ENCODE results near the gene WDR82.

Gene WDR82

DNA sequence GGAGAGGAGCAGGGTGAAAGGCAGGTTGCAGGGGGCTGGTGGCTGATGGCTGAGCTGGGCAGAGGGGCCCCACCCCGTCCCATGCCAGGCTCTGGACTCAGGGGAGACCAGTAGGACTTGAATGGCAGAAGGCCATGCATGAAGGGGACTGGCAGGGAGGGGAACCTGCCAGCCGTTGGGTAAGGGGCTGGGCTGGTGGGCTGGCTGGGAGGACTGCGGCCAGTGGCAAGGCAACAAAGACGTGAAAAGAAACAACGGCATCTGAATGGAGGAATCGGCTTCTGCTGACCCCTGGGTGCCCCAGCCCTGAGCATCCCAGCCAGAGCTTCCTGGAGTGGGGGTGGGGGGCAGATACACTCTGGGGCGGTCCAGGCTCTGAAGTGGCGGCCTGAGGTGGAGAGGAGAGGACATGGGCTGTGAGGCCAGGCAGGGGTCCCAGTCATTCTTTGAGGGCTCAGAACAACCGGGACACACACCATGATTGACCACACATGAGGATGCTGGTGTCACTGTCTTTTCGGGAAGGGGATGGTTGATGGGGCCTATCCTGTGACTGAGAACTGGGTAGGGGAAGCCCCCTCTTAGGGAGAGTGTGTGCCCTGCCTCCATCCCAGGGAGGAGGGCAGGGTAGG, 20.9 kb upstream of the WDR82 start:
- DNase-seq (ENCODE audit: low read depth) = no peak
- TF ChIP-seq, protein P1, sequence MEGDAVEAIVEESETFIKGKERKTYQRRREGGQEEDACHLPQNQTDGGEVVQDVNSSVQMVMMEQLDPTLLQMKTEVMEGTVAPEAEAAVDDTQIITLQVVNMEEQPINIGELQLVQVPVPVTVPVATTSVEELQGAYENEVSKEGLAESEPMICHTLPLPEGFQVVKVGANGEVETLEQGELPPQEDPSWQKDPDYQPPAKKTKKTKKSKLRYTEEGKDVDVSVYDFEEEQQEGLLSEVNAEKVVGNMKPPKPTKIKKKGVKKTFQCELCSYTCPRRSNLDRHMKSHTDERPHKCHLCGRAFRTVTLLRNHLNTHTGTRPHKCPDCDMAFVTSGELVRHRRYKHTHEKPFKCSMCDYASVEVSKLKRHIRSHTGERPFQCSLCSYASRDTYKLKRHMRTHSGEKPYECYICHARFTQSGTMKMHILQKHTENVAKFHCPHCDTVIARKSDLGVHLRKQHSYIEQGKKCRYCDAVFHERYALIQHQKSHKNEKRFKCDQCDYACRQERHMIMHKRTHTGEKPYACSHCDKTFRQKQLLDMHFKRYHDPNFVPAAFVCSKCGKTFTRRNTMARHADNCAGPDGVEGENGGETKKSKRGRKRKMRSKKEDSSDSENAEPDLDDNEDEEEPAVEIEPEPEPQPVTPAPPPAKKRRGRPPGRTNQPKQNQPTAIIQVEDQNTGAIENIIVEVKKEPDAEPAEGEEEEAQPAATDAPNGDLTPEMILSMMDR (IDR thresholded peaks at IDR 0.05; ENCODE audit: insufficient read depth, low read depth, low read length, missing control alignments) = no peak
- no peak overlapping the region for H3K4me3 ChIP-seq (ENCODE audit: low read depth, low read length)

DNA sequence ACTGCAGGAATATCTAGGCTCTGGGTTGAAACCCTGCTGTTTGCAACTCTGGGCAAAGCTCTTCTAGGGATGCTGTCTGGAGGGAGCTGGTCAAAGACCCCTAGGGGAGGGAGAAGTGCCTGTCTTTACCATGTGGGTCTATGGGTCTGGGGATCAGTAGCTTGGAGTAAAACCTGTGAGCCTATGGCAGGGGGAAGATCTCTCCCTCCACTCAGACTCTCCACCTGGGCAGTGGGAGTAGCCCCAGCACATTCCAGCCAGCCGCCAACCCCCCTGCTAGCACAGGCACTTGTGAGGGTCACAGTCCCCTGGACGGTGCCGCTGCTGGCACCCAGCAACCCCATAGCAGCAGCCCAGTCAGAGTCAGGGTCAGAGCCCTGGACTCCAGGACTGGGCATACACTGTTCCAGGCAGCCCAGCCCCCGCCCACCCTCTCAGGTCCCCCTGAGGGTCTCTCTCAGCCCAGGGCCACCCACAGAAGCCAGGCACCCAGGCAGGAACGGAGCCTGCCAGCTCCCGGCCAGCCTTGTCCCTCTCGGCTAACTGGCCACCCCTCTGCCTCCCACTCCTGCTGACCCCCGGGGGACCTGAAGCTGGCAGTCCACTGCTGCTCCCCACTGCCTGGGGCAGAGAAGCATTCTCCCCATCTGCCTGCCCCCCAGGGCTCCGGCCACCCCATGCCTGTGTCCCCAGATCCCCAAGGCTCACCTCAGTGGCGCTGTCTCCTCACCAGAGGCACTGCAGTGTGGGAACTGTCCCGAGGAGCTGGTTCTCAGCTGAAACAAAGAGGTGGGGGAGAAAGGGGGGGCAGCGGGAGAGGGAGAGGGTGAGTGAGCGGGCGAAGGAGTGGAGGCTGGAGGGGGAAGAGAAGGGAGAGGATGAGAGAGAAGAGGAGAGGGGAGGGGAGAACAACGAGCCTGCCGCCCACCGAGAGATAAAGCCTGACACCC, 20.0 kb upstream of the WDR82 start:
- TF ChIP-seq, protein P1 (IDR thresholded peaks at IDR 0.05; ENCODE audit: insufficient read depth, low read depth, low read length, missing control alignments) = no peak
- DNase-seq (ENCODE audit: low read depth) = no peak
- no peak overlapping the region for H3K4me3 ChIP-seq (ENCODE audit: low read depth, low read length)

DNA sequence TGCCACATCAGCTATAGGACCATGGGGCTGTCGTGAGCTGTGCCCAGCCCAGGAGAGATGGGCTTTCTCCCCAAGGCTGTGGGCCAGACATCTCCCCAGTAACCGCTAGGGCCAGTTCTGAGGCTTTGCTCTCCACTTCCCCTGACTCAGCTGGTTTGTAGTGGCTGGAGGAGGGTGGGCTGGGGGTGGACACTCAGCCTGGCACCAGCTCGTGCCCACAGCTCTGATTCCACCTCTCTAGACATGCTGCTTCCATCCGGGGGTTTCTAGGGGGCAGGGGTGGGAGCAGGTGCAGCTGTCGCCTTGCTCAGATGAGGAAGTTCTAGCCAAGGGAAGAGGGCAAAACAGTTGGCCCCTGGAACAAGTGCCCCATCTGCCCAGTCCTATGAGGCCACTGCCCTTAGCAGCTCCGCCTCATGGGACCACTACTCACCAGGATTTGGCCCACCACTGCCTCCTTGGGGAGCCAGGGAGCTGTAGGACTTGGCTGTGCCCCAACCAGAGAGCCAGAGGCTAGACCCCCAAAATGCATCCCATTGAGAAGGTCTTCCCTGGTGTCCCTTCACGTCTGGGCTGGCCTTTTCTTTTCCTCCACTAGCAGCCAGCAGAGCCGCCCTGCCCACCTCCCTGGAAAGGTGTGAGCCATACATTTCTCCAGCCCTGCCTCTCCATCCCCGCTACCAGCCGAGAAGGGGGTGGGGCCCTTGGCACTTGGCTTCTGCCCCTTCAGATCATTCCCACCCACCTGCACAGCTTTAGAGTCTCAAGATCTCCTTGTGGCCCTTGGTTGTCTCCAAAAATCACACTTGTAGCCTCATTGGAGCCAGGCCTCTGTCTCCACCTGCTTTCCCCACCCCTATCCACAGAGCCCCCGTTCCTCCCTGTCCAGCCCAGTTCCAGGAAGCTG, 19.0 kb upstream of the WDR82 start:
- DNase-seq (ENCODE audit: low read depth) = no peak
- H3K4me3 ChIP-seq (ENCODE audit: low read depth, low read length) = no peak overlapping the region

GRCh38 chr3:52295671-52296208, 17.3 kb upstream of the WDR82 start:
- TF ChIP-seq, protein P1 (IDR thresholded peaks at IDR 0.05; ENCODE audit: insufficient read depth, low read depth, low read length, missing control alignments) = no peak
- no peak for DNase-seq (ENCODE audit: low read depth)
- no peak overlapping the region for H3K4me3 ChIP-seq (ENCODE audit: low read depth, low read length)

More for the DNA sequence above, 19.0 kb upstream of the WDR82 start:
- TF ChIP-seq, protein P1 (IDR thresholded peaks at IDR 0.05; ENCODE audit: insufficient read depth, low read depth, low read length, missing control alignments) = no peak

- H3K4me3 ChIP-seq (ENCODE audit: low read depth, low read length) = no peak overlapping the region
- TF ChIP-seq, protein P1 (IDR thresholded peaks at IDR 0.05; ENCODE audit: insufficient read depth, low read depth, low read length, missing control alignments) = no peak
- no peak for DNase-seq (ENCODE audit: low read depth)
Observed at GRCh38 chr3:52294320-52295150, 16.1 kb upstream of the WDR82 start.

All from GM12865 (cell line).